Embryonic facial prominence (tissue), 1 donor: ENCODE results near the gene NCOA1.
"Not testable (repeated sequence)": the region's sequence is repeated elsewhere in the genome, so short reads cannot be mapped to it uniquely, and the experiment has no call there.

Source experiments
- DNase-seq: peaks from one replicate; pipeline ENCODE4 v3.0.0-alpha.2; 2016; ENCODE audit errors: extremely low spot score

Gene NCOA1

GRCh38 chr2:24490690-24491541 is at the start of gene NCOA1:
Gene NCOA1, plus strand, starts transcription at chr2:24491254. Its CDS starts 167,424 bp downstream, at chr2:24658678.
- peak; percentile 77 for DNase-seq

GRCh38 chr2:24448797-24449196 is 42.3 kb upstream of the NCOA1 start:
- DNase-seq: no peak

GRCh38 chr2:24449344-24449743 is 41.7 kb upstream of the NCOA1 start:
- no peak for DNase-seq

GRCh38 chr2:24451805-24452501 is 39.1 kb upstream of the NCOA1 start:
- no peak for DNase-seq

GRCh38 chr2:24452502-24452885 is 38.6 kb upstream of the NCOA1 start:
- no peak for DNase-seq

- no peak for DNase-seq
Measured at GRCh38 chr2:24453379-24454073, 37.5 kb upstream of the NCOA1 start.

- peak; percentile 63 for DNase-seq
Measured at GRCh38 chr2:24454294-24454693, 36.8 kb upstream of the NCOA1 start.

- no peak for DNase-seq
Measured at GRCh38 chr2:24456599-24457556, 34.2 kb upstream of the NCOA1 start.

- DNase-seq: no peak
Measured at GRCh38 chr2:24457696-24458386, 33.2 kb upstream of the NCOA1 start.

GRCh38 chr2:24459224-24460161 is 31.6 kb upstream of the NCOA1 start:
- DNase-seq: no peak

- no peak for DNase-seq
Measured at GRCh38 chr2:24461685-24462084, 29.4 kb upstream of the NCOA1 start.

GRCh38 chr2:24463271-24463670 is 27.8 kb upstream of the NCOA1 start:
- no peak for DNase-seq

GRCh38 chr2:24466871-24467870 is 23.9 kb upstream of the NCOA1 start:
- no peak for DNase-seq

GRCh38 chr2:24468453-24468852 is 22.6 kb upstream of the NCOA1 start:
- DNase-seq: not testable (repeated sequence)

- DNase-seq: no peak
Measured at GRCh38 chr2:24469148-24469650, 21.9 kb upstream of the NCOA1 start.

- DNase-seq: no peak
Measured at GRCh38 chr2:24471662-24472061, 19.4 kb upstream of the NCOA1 start.

GRCh38 chr2:24472416-24472815 is 18.6 kb upstream of the NCOA1 start:
- DNase-seq: no peak

- no peak for DNase-seq
Measured at GRCh38 chr2:24473626-24474025, 17.4 kb upstream of the NCOA1 start.
